K562 (cell line): ENCODE measurements around the gene CAPRIN1. TPM values are rescaled to one million over a fixed set of nuclear protein-coding genes. Genes with fewer than 3 reads are reported as not detected.

Experiments
- FIP1L1 ChIP-seq: fragments of 200-400 bp; formaldehyde crosslinking; IDR thresholded peaks from 2 replicates; pipeline ENCODE4 v1.6.1; 2018; ENCODE audit warnings: mild to moderate bottlenecking, low read depth, low read length; ENCODE audit not compliant: poor library complexity, severe bottlenecking
- HMG20B ChIP-seq: fragments of 250-450 bp; sonication (Bioruptor Pico); IDR thresholded peaks from 2 replicates; pipeline ENCODE4 v1.5.0; 2021; ENCODE audit warnings: mild to moderate bottlenecking
- ZBTB2 ChIP-seq: fragments of 450-650 bp; IDR thresholded peaks from 2 replicates; pipeline ENCODE4 v1.6.1; 2016; ENCODE audit warnings: antibody characterized with exemption
- ZBTB8A ChIP-seq: fragments of 450-650 bp; IDR thresholded peaks from 2 replicates; pipeline ENCODE4 v1.6.1; 2018; ENCODE audit warnings: mild to moderate bottlenecking, moderate library complexity; ENCODE audit not compliant: partially characterized antibody
- ZNF830 ChIP-seq: fragments of 250-450 bp; sonication (Bioruptor Pico); IDR thresholded peaks from 2 replicates; pipeline ENCODE4 v1.5.0; 2021; ENCODE audit warnings: mild to moderate bottlenecking
- polyA plus RNA-seq, 8 experiments: library from polyadenylated mRNA; depleted of rRNA in 4 of 8; stranded (reverse) in 5 of 8; unstranded in 3 of 8; fragments of >200 nt; fragmentation: Nextera tagmentation in 2 of 8; fragmentation: Illumina TruSeq in 1 of 8; extraction: Ambion mirVana in 2 of 8; extraction: Trizol in 1 of 8; gene quantifications; 2 replicates each; pipeline versions ENCODE4 v1.2.1 to v1.2.3, GENCODE V29; 2011 to 2014; ENCODE audit warnings: inconsistent platforms in 1 of 8, missing spikeins in 1 of 8
- total RNA-seq, 7 experiments: library from RNA; depleted of rRNA in 6 of 7; stranded (reverse); fragments of >200 nt in 6 of 7; fragmentation: Illumina TruSeq in 2 of 7; extraction: Trizol in 2 of 7; gene quantifications; 2 replicates each; pipeline versions ENCODE4 v1.2.1 to v1.2.3, GENCODE V29; 2011 to 2021; ENCODE audit warnings: low replicate concordance in 1 of 7
- TF ChIP-seq, protein P1 (sequence below), 2 experiments: fragments of 450-650 bp; formaldehyde crosslinking in 1 of 2; IDR thresholded peaks; 2 replicates each; pipeline versions ENCODE4 v1.4.0 to v1.6.1; 2014 to 2020; ENCODE audit warnings: mild to moderate bottlenecking in 2 of 2, borderline replicate concordance in 1 of 2, low read depth in 1 of 2
- TF ChIP-seq, protein P2 (sequence below): fragments of 250-450 bp; sonication (Bioruptor Pico); IDR thresholded peaks from 2 replicates; pipeline ENCODE4 v1.6.1; 2021; ENCODE audit warnings: mild to moderate bottlenecking

Gene CAPRIN1
- total and polyA plus RNA-seq, 9 of the 15 experiments (the other 6 are each of a cell fraction or from before 2014, with no cell fraction given) = 49.6 to 271 (median 244) TPM

DNA sequence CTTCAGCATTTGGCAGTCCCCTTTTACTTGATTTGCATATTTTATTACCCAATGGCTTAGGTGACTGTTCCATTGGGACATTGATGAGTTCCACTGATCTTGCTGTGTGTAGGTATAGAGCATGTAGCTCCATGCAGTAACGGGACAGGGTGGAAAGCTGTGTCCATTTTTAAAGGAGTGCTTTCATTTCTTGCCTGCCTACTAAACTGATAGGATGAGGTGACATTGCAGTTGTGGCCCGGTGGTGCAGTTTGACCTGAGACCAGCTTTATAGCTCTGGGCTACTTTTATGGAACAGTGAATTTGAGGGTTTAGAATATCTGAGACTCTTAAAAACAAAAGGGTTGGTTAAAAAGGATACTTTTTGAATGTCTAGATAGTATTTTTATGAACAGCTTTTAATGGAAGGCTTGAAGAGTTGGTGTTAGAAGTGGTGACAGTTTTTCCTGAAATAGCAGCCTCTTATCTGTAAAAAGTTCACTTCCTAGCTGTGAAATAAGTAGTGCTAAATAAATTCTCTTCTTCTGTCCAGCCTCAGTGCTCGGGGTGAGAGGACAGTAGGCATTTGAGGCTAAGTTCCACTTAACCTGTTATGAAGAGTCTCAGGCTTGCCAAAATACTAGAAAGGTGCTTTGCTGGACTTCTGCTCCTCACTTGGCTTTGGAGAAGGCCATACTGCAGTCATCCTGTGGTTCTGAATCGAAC, 80.9 kb downstream of the CAPRIN1 start (continued):
- TF ChIP-seq, protein P1, sequence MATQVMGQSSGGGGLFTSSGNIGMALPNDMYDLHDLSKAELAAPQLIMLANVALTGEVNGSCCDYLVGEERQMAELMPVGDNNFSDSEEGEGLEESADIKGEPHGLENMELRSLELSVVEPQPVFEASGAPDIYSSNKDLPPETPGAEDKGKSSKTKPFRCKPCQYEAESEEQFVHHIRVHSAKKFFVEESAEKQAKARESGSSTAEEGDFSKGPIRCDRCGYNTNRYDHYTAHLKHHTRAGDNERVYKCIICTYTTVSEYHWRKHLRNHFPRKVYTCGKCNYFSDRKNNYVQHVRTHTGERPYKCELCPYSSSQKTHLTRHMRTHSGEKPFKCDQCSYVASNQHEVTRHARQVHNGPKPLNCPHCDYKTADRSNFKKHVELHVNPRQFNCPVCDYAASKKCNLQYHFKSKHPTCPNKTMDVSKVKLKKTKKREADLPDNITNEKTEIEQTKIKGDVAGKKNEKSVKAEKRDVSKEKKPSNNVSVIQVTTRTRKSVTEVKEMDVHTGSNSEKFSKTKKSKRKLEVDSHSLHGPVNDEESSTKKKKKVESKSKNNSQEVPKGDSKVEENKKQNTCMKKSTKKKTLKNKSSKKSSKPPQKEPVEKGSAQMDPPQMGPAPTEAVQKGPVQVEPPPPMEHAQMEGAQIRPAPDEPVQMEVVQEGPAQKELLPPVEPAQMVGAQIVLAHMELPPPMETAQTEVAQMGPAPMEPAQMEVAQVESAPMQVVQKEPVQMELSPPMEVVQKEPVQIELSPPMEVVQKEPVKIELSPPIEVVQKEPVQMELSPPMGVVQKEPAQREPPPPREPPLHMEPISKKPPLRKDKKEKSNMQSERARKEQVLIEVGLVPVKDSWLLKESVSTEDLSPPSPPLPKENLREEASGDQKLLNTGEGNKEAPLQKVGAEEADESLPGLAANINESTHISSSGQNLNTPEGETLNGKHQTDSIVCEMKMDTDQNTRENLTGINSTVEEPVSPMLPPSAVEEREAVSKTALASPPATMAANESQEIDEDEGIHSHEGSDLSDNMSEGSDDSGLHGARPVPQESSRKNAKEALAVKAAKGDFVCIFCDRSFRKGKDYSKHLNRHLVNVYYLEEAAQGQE (IDR thresholded peaks at IDR 0.05; ENCODE audit: borderline replicate concordance) = no peak
- TF ChIP-seq, protein P1 (CRISPR knock-in tag; IDR thresholded peaks at IDR 0.05; ENCODE audit: low read depth) = no peak
- TF ChIP-seq ZBTB8A = no peak
- no peak for TF ChIP-seq ZNF830 (CRISPR knock-in tag)
- no peak for TF ChIP-seq FIP1L1
- no peak for TF ChIP-seq HMG20B (CRISPR knock-in tag)
- TF ChIP-seq, protein P2, sequence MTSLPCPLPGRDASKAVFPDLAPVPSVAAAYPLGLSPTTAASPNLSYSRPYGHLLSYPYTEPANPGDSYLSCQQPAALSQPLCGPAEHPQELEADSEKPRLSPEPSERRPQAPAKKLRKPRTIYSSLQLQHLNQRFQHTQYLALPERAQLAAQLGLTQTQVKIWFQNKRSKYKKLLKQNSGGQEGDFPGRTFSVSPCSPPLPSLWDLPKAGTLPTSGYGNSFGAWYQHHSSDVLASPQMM (CRISPR knock-in tag) = no peak
- no peak for TF ChIP-seq ZBTB2
